ENCODE measurements around the gene NUTF2. TPM values are rescaled to one million over a fixed set of nuclear protein-coding genes. Genes with fewer than 3 reads are reported as not detected.

The NUTF2 gene
- total RNA-seq, 2 donors from 2014 or later: 81.7 to 99.1 TPM

DNA sequence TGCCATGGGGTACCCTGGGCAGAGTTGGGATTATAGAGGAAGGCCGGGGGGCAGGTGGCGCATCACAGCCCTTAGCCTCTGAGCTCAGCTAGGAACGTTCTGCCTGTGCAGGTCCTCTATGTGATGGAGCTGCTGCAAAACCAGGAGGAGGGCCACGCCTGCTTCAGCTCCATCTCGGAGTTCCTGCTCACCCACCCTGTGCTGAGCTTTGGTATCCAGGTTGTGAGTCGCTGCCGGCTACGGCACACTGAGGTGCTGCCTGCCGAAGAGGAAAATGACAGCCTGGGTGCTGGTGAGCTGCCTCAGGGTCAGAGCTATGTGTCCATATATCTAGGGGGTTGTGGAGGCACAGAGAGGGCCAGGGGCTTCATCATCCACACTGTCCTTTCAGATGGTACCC, 32.1 kb downstream of the NUTF2 start:
- DNase-seq (ENCODE audit: low spot score): no peak
- intact Hi-C loops (cut with DNase I): loop anchor here in 1 of 2 donors (10.0 kb wide), 1 partner anchor 64 kb away; no protein-coding TSS in a partner anchor

DNA sequence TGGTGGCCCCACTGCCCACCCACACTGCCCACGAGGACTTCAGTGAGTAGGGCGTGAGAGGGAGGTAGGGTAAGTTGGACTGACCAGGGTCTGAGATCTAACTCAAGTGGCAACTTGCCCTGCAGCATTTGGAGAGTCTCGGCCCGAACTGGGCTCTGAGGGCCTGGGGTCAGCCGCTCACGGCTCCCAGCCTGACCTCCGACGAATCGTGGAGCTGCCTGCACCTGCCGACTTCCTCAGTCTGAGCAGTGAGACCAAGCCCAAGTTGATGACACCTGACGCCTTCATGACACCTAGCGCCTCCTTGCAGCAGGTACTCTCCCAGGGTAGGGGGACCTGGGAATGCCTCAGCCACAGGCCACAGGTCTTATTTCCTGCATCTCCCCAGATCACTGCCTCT, 32.7 kb downstream of the NUTF2 start:
- no peak for DNase-seq (ENCODE audit: low spot score)
- intact Hi-C loops (cut with DNase I): loop anchor here in 1 of 2 donors (10.0 kb wide), 1 partner anchor 65 kb away; no protein-coding TSS in a partner anchor

DNA sequence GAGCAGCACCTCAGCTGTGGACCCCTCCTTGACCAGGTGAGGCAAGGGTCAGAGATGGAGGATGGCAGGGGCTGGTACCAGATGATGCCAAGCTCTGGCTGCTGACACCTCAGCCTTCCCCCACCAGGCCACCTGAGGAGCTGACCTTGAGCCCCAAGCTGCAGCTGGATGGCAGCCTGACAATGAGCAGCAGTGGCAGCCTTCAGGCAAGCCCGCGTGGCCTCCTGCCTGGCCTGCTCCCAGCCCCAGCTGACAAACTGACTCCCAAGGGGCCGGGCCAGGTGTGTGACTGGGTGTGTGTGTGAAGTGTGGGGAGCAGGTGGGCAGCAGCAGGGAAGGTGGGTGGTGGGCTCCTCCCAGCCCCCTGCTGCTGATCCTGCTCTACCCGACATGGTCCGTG, 33.2 kb downstream of the NUTF2 start:
- intact Hi-C loops (cut with DNase I): loop anchor here in 1 of 2 donors (5.0 to 10.0 kb wide), 2 partner anchors 47 to 65 kb away; no protein-coding TSS in a partner anchor

DNA sequence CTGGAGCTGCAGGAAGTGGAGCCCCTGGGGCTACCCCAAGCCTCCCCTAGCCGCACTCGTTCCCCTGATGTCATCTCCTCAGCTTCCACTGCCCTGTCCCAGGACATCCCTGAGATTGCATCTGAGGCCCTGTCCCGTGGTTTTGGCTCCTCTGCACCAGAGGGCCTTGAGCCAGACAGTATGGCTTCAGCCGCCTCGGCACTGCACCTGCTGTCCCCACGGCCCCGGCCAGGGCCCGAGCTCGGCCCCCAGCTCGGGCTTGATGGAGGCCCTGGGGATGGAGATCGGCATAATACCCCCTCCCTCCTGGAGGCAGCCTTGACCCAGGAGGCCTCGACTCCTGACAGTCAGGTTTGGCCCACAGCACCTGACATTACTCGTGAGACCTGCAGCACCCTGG, 33.9 kb downstream of the NUTF2 start:
- no peak for DNase-seq (ENCODE audit: low spot score)
- intact Hi-C loops (cut with DNase I): loop anchor here in 1 of 2 donors (5.0 kb wide), 1 partner anchor 47 kb away; no protein-coding TSS in a partner anchor

More for the DNA sequence above, 33.2 kb downstream of the NUTF2 start:
- DNase-seq (ENCODE audit: low spot score): no peak

DNA sequence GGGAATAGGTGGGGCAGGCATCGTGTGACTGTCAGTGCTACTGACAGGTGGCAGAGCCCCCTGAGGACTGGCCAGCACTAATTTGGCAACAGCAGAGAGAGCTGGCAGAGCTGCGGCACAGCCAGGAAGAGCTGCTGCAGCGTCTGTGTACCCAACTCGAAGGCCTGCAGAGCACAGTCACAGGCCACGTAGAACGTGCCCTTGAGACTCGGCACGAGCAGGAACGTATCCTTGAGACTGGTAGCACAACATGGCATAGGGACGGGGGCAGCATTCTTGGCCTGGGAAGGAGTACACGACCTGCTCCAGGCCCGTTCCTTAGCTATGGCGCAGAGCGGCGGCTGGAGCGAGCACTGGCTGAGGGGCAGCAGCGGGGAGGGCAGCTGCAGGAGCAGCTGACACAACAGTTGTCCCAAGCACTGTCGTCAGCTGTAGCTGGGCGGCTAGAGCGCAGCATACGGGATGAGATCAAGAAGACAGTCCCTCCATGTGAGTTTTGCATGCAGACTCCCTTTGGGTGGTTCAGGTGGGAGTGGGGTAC, 35.0 kb downstream of the NUTF2 start:
- no peak for DNase-seq (ENCODE audit: low spot score)
- intact Hi-C loops (cut with DNase I): loop anchor here in 1 of 2 donors (5.0 kb wide), 1 partner anchor 46 kb away; no protein-coding TSS in a partner anchor

- intact Hi-C loops (cut with DNase I): loop anchor here in 1 of 2 donors (5.0 kb wide), 1 partner anchor 45 kb away; no protein-coding TSS in a partner anchor
- no peak for DNase-seq (ENCODE audit: low spot score)
Observed at GRCh38 chr16:67882374-67883145, 35.8 kb downstream of the NUTF2 start.

GRCh38 chr16:67883146-67883871, 36.6 kb downstream of the NUTF2 start:
- intact Hi-C loops (cut with DNase I): loop anchor here in 1 of 2 donors (5.0 kb wide), 1 partner anchor 44 kb away; no protein-coding TSS in a partner anchor
- no peak for DNase-seq (ENCODE audit: low spot score)

DNA sequence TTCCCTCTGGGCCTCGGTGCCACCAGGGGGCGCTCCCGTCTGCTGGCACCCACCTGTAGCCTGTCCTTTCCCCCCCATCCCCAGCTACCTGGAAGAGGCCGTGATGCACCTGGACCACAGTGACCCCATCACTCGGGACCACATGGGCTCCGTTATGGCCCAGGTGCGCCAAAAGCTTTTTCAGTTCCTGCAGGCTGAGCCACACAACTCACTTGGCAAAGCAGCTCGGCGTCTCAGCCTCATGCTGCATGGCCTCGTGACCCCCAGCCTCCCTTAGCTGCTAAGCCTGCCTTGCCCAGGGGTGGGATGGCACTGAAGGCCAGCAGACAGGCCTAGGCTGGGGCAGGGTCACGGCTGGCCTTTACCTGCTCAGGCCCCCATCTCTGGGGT, 37.1 kb downstream of the NUTF2 start:
- intact Hi-C loops (cut with DNase I): loop anchor here in 1 of 2 donors (5.0 kb wide), 1 partner anchor 43 kb away; no protein-coding TSS in a partner anchor
- DNase-seq (ENCODE audit: low spot score): peak; percentile 87

DNA sequence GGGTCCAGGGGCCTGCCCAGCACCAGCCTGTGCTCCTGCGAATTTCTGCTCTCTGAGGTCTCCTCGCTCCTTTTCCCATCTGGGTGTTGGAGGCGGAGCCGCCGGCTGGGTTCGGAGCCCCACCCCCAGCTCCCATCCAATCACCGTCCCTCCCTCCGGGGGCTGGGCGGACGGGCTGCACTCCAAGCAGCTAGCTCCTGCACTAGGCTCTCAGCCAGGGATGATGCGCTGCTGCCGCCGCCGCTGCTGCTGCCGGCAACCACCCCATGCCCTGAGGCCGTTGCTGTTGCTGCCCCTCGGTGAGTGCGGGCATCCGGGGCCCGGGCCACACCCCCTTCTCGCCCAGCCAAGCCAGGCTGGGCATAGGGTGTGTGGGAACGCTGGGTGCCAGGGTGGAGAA, 38.0 kb downstream of the NUTF2 start, which contains the start of gene NRN1L:
Gene NRN1L (plus strand): TSS at position 202 of the 400 bp plus-strand sequence. CDS start 19 bp downstream, at position 221.
- intact Hi-C loops (cut with DNase I): loop anchor here in 1 of 2 donors (5.0 kb wide), 1 partner anchor 43 kb away; no protein-coding TSS in a partner anchor
- DNase-seq (ENCODE audit: low spot score): peak; percentile 95

GRCh38 chr16:67885545-67885944, 38.8 kb downstream of the NUTF2 start:
- intact Hi-C loops (cut with DNase I): no loop called here
- no peak for DNase-seq (ENCODE audit: low spot score)

DNA sequence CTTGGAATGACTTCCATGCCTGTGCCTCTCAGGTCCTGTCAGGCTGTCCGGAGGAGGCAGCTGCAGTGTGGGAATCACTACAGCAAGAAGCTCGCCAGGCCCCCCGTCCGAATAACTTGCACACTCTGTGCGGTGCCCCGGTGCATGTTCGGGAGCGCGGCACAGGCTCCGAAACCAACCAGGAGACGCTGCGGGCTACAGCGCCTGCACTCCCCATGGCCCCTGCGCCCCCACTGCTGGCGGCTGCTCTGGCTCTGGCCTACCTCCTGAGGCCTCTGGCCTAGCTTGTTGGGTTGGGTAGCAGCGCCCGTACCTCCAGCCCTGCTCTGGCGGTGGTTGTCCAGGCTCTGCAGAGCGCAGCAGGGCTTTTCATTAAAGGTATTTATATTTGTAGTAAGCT, 39.2 kb downstream of the NUTF2 start:
- intact Hi-C loops (cut with DNase I): no loop called here

GRCh38 chr16:67886387-67886786, 39.7 kb downstream of the NUTF2 start:
- intact Hi-C loops (cut with DNase I): no loop called here
- DNase-seq (ENCODE audit: low spot score): no peak

More for the DNA sequence above, 39.2 kb downstream of the NUTF2 start:
- no peak for DNase-seq (ENCODE audit: low spot score)

GRCh38 chr16:67888331-67888730, 41.6 kb downstream of the NUTF2 start:
- DNase-seq (ENCODE audit: low spot score): no peak
- intact Hi-C loops (cut with DNase I): no loop called here

DNA sequence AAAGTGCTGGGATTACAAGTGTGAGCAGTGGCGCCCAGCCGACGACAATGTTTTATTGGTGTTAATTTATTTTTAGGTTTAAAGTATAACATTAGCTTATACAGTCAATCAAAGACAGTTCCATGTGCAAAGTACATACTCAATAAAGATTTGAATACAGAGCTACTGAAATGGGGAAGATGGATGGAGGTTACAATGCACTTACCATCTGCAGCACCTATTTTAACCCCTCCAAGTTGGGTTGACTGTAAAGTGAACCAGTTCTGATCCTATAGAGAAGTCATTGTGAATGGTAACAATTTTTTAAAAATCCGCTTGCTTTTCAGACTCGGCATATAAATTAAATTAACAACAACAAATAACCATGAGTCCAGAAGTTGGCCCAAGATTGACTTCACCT, 45.6 kb downstream of the NUTF2 start:
- DNase-seq (ENCODE audit: low spot score): no peak
- intact Hi-C loops (cut with DNase I): no loop called here

GRCh38 chr16:67892899-67893742, 46.4 kb downstream of the NUTF2 start, which contains the start of gene PSKH1:
Gene PSKH1 (plus strand): TSS chr16:67893254. CDS start chr16:67908750, 15,496 bp downstream.
- peak; percentile 99 for DNase-seq (ENCODE audit: low spot score)
- intact Hi-C loops (cut with DNase I): no loop called here

GRCh38 chr16:67893743-67894399, 47.1 kb downstream of the NUTF2 start:
- intact Hi-C loops (cut with DNase I): no loop called here
- no peak for DNase-seq (ENCODE audit: low spot score)

GRCh38 chr16:67897231-67897630, 50.5 kb downstream of the NUTF2 start:
- no peak for DNase-seq (ENCODE audit: low spot score)
- intact Hi-C loops (cut with DNase I): loop anchor here in 1 of 2 donors (5.0 kb wide), 1 partner anchor 360 kb away; no protein-coding TSS in a partner anchor

- intact Hi-C loops (cut with DNase I): no loop called here
- DNase-seq (ENCODE audit: low spot score): no peak
Observed at GRCh38 chr16:67901734-67902133, 55.0 kb downstream of the NUTF2 start.
